HG02610 (cell line): ENCODE results near the gene GABRG3.
"Not testable (repeated sequence)": the region's sequence is repeated elsewhere in the genome, so short reads cannot be mapped to it uniquely, and the experiment has no call there.

Experiments
- ATAC-seq: cut with Tn5 transposase; IDR thresholded peaks from one replicate; pipeline ENCODE4 v1.9.1; 2021; ENCODE audit warnings: mild to moderate bottlenecking, moderate library complexity; ENCODE audit not compliant: unreplicated experiment

GABRG3 gene

GRCh38 chr15:27324886-27325615 lies 354.1 kb downstream of the GABRG3 start:
- ATAC-seq, result no peak

- no peak for ATAC-seq
These were observed 356.6 kb downstream of the GABRG3 start for GRCh38 chr15:27327467-27328025.

GRCh38 chr15:27328186-27328585 lies 357.2 kb downstream of the GABRG3 start:
- ATAC-seq, result no peak

GRCh38 chr15:27328608-27329007 lies 357.6 kb downstream of the GABRG3 start:
- no peak for ATAC-seq

GRCh38 chr15:27330326-27330725 lies 359.3 kb downstream of the GABRG3 start:
- no peak for ATAC-seq

GRCh38 chr15:27336676-27337075 lies 365.7 kb downstream of the GABRG3 start:
- ATAC-seq, result no peak

- no peak for ATAC-seq
These were observed 368.2 kb downstream of the GABRG3 start for GRCh38 chr15:27339138-27339537.

- no peak for ATAC-seq
These were observed 370.9 kb downstream of the GABRG3 start for GRCh38 chr15:27341780-27342343.

- ATAC-seq, result no peak
These were observed 372.0 kb downstream of the GABRG3 start for GRCh38 chr15:27342991-27343390.

GRCh38 chr15:27352136-27352535 lies 381.2 kb downstream of the GABRG3 start:
- ATAC-seq, result no peak

- no peak for ATAC-seq
These were observed 382.9 kb downstream of the GABRG3 start for GRCh38 chr15:27353856-27354255.

GRCh38 chr15:27358751-27359434 lies 387.9 kb downstream of the GABRG3 start:
- ATAC-seq, result no peak

GRCh38 chr15:27359586-27359985 lies 388.6 kb downstream of the GABRG3 start:
- ATAC-seq, result no peak

- ATAC-seq, result no peak
These were observed 389.3 kb downstream of the GABRG3 start for GRCh38 chr15:27360316-27360715.

- no peak for ATAC-seq
These were observed 390.5 kb downstream of the GABRG3 start for GRCh38 chr15:27361438-27361837.

- ATAC-seq, result no peak
These were observed 394.5 kb downstream of the GABRG3 start for GRCh38 chr15:27365456-27365855.

GRCh38 chr15:27377391-27377790 lies 406.4 kb downstream of the GABRG3 start:
- ATAC-seq, result not testable (repeated sequence)

- no peak for ATAC-seq
These were observed 411.5 kb downstream of the GABRG3 start for GRCh38 chr15:27382361-27383025.

GRCh38 chr15:27383726-27384125 lies 412.7 kb downstream of the GABRG3 start:
- no peak for ATAC-seq

- no peak for ATAC-seq
These were observed 421.2 kb downstream of the GABRG3 start for GRCh38 chr15:27392163-27392562.

- no peak for ATAC-seq
These were observed 425.5 kb downstream of the GABRG3 start for GRCh38 chr15:27396521-27396920.
